ENCODE data around the gene FOXF1.

GRCh38 chr16:86533767-86534351 is 23.5 kb downstream of the FOXF1 start:
- TF ChIP-seq CTCF (optimal IDR thresholded peaks at IDR 0.05 in 1 of 3, IDR thresholded peaks at IDR 0.05 in 1 of 3, conservative IDR thresholded peaks at IDR 0.05 in 1 of 3; ENCODE audit: extremely low read depth in 1 of 3, insufficient read depth in 2 of 3, low read length in 3 of 3) (no peak), EZH2 (IDR thresholded peaks at IDR 0.05; ENCODE audit: low read length) (no peak)

All from keratinocyte (primary cell).